ENCODE data around the gene XPR1.
"Not testable (repeated sequence)": the region's sequence is repeated elsewhere in the genome, so short reads cannot be mapped to it uniquely, and the experiment has no call there.

The XPR1 gene

DNA sequence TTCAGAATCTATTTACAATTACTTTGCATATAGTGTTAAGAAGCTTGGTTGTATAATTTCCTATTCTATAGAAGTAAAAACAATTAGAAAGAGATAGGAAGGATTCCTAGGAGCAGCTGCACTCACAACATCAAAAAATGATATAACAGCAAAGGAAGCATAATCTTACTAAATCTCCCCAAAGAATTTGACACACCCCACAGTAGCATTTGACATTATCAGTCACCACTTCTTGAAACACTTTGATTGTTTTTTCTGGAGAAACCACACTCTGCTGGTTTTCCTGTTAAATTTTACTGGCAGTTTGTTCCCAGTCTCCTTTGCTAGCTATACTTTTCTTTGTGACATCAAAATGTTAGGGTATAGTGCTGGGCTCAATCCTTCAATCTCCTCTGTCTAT lies 180.1 kb downstream of the XPR1 start:
- Histone ChIP-seq H3K4me3 (no peak overlapping the region), H3K27ac (no peak overlapping the region)

DNA sequence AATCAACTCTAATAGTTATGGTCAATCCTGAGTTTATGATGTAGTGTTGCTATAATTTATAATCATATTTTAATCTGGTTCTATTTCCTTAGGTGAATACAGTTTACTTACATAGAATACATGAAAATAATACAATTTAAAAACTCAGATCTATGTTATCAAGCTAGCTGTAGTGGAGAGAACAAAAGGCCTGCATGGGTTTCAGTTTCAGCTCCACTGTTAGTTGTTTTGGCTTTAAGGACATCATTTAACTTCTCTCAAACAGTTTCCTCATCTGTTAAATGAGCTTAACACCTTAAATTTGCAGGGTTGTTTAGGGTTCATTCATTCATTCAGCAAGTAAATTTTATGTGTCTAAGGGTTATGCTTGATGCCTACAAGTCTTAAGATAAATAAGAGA lies 182.4 kb downstream of the XPR1 start:
- Histone ChIP-seq H3K27ac (no peak overlapping the region), H3K4me3 (no peak overlapping the region)

DNA sequence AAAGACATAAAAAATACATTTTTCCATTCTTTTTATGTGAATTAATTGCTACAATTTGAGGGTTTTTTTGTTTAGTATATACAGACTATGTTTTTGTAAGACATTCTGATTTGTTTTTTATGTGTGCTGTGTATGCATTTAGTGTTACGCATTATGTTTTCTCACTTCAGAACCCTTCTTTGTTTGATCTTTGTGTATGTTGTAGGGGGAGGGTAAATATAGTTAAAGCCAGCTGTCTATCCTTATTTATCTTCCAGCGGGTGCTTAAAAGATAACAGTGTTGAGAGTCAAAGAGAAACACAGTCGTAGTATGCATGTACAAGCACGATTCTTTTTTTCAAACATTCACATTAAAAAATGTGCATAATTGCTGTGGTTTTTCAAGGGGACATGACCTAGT lies 183.4 kb downstream of the XPR1 start:
- Histone ChIP-seq H3K4me3 (no peak overlapping the region), H3K27ac (no peak overlapping the region)

DNA sequence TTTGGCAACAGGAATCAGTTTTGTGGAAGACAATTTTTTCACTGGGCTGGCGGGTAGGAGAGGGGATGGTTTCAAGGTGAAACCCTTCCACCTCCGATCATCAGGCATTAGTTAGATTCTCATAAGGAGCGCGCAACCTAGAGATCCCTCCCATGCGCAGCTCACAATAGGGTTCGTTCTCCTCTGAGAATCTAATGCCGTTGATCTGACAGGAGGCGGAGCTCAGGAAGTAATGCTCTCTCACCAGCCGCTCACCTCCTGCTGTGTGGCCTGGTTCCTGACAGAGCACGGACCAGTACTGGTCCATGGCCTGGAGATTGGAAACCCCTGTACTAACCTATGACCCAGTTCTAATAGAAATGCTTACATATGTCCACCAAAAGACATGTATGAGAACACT lies 184.3 kb downstream of the XPR1 start:
- no peak overlapping the region for H3K4me3 ChIP-seq
- no peak overlapping the region for H3K27ac ChIP-seq

DNA sequence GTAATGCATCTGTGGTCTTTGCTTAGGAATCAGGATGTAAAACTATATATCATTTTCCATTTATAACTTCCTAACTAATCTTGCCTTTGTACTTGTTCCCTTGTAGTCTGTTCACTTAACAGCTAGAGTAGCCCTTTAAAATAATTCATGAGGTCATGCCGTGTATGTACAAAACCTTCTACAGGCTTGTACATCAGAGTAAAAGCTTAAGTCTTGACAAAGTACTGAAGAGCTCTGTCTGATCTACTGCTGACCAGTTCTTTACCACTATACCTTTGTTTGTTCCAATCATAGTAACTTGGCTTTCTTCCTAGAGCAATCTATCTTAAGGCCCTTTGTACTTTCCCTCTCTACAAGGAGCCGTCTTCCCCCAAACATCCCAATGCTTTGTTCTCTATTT lies 190.1 kb downstream of the XPR1 start:
- H3K4me3 ChIP-seq = no peak overlapping the region
- H3K27ac ChIP-seq = no peak overlapping the region

DNA sequence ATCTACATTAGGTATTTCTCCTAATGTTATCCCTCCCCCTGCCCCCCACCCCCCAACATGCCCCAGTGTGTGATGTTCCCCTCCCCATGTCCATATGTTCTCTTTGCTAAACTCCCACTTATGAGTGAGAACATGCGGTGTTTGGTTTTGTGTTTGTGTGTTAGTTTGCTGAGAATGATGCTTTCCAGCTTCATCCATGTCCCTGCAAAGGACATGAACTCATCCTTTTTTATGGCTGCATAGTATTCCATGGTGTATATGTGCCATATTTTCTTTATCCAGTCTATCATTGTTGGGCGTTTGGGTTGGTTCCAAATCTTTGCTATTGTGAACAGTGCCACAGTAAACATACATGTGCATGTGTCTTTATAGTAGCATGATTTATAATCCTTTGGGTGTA lies 199.7 kb downstream of the XPR1 start:
- not testable (repeated sequence) for H3K4me3 ChIP-seq, H3K27ac ChIP-seq

DNA sequence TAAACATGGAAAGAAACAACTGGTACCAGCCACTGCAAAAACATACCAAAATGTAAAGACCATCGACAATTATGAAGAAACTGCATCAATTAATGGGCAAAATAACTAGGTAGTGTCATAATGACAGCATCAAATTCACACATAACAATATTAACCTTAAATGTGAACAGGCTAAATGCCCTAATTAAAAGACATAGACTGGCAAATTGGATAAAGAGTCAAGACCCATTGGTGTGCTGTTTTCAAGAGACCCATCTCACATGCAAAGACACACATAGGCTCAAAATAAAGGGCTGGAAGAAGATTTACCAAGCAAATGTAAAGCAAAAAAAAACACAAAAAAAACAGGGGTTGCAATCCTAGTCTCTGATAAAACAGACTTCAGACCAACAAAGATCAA lies 201.4 kb downstream of the XPR1 start:
- H3K4me3 ChIP-seq = not testable (repeated sequence)

DNA sequence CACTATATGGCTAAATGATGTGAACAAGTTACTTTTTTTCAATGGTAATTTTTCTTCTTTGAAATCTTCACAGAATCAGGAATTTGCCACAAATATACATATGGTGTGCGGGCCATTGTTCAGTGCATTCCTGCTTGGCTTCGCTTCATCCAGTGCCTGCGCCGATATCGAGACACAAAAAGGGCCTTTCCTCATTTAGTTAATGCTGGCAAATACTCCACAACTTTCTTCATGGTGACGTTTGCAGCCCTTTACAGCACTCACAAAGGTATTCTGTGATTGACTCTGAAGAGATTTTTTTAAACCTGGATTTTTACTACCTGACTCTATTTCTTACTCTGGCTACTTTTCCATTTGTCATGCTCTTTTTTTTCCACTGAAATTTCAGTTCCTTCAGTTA lies 204.6 kb downstream of the XPR1 start:
- Histone ChIP-seq H3K4me3 (no peak overlapping the region), H3K27ac (no peak overlapping the region)

More for the DNA sequence above, 201.4 kb downstream of the XPR1 start:
- H3K27ac ChIP-seq = not testable (repeated sequence)

DNA sequence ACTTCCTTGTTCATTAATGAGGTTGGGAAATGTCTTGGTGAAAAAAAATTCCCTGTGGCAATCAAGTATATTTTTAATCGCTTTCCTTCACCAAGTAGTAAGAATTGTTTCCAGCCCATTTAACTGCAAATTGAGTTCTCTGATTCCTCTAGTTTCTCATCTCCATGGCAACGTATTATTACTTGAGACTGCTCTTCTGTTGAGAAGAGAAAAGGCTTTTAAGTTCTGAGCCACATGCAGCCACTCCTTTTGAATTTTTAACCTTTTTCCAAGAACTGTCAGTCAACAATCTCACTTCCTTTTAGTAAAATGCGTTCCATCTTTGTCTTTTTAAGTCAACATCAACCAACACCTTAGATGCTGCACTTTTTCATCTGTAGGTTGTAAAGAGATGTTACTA lies 205.2 kb downstream of the XPR1 start:
- no peak overlapping the region for H3K27ac ChIP-seq
- H3K4me3 ChIP-seq = no peak overlapping the region

DNA sequence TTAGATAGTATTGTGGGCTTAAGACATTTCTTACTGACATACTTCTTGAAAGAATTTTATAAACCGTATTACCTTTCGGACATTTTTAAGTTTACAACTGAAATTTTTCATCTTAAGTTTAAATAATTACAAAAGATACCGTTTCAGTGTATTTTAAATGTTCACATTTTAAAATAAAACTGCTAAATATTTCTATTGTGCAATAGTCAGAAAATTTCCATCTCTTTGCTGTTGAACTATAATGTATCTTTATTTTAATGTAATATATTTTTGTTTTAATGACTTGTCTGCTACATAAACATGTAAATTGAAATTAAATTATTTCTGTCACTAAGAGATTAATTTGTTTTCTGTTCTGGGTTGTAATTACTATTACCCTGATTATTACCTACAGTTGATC lies 206.7 kb downstream of the XPR1 start:
- Histone ChIP-seq H3K27ac (no peak overlapping the region), H3K4me3 (no peak overlapping the region)

DNA sequence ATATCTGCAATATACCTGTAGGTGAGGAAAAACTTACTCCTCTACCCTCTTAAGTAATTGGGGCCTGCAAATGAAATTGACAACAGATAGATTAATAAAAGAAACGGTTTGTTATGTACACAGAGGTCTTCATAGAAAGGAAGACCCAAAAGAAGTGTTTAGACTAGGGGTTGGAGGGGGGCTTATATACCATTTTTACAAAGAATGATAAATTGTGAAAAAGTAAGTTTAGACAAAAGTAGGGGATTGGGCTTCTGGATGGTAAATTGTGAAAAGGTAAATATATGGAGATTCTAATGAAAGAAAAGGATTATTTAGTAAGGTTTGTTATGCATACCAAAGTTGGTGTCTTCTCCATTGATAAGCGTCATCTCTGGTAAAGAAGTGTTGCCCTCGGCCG lies 207.7 kb downstream of the XPR1 start:
- no peak overlapping the region for H3K4me3 ChIP-seq
- H3K27ac ChIP-seq = no peak overlapping the region

DNA sequence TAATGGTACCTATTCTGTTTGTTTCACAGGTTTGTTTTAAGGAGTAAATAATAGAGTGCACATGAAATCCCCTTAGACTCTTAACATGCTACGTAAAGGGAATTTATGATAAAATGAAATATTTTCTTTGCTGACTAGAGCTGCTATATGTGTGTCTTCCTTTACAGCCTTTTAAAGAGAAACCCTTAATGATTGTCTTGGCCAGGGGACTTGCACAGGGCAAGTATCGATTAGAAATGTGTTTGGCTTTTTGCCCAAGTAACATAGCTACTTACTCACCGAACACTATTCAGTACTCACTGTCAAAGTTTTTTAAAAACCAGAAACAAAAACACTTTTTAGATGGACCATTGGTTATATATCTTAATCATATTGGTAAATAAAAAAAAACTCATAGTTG lies 209.6 kb downstream of the XPR1 start:
- H3K27ac ChIP-seq = no peak overlapping the region
- no peak overlapping the region for H3K4me3 ChIP-seq

DNA sequence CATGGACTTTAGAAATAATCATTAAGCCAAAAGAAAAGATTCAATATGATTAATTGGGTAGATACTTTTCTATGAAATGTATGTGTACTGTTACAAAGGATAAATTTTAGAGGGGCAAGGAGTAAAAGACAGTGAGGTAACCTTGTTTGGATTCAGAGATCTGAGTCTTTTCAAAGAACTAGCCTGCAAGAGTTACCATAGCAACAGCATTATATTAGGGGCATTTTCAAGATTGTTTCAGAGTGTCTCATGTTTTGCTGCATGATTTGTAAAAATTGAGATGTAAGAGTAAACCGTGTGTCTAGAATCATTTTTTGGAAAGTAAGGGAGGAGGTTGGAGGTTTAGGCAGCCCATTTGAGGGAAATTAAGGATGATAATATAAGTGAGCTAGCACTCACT lies 210.2 kb downstream of the XPR1 start:
- Histone ChIP-seq H3K27ac (peak overlapping the region in 1 of 21 experiments; percentile 6), H3K4me3 (no peak overlapping the region)

DNA sequence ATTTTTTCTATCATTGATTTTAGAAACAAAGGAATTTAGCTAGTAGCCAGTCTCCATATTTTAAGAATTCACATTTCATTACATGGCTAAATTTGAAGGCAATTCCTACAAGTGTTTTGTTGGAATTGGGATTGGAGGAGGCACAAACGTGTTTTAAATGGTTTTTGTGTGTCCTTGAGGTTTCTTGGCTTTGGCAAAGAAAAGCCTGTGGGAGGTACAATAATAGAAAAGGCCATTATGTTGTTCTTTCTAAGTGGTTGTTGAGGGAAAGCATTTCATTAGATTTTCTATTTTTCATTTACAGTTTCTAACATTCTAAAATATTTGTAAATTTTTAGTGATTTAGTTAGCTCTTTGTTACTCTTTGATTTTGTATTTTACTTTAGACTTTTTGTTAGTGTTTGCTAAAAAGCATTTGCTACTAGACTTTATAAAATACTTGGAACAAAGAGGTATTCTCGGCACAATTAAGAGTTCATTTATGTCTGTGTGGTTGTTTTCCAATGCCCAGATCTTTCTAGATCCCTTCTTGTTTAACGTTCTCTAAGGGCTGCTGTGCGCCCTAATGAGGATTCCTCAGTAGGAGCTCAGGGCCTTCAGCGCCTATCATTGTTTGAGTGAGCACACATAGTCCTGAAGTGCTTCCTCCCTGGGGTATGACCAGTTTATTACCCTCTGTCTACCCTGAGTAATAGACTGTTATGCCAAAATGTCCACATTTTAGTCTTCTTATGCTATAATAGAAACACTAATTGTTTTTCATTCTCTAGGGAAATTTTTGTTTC lies 210.9 kb downstream of the XPR1 start:
- Histone ChIP-seq H3K27ac (peak overlapping the region in 1 of 21 experiments; percentile 6), H3K4me3 (no peak overlapping the region)

DNA sequence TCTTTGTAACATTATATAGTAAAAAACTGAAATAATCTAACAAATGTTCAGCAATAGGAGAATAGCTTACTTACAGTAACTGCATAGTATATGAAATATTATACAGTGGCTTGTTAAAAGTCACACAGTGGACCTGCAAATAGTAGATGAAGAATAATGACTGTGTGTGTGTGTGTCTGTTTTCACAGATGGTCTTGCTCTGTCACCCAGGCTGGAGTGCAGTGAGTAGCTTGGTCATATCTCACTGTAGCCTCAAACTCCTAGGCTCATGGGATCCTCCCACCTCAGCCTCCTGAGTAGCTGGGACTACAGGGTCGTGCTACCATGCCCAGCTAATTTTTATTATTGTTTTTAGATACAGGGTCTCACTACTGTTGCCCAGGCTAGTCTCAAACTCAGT lies 213.5 kb downstream of the XPR1 start:
- Histone ChIP-seq H3K27ac (no peak overlapping the region), H3K4me3 (no peak overlapping the region)

DNA sequence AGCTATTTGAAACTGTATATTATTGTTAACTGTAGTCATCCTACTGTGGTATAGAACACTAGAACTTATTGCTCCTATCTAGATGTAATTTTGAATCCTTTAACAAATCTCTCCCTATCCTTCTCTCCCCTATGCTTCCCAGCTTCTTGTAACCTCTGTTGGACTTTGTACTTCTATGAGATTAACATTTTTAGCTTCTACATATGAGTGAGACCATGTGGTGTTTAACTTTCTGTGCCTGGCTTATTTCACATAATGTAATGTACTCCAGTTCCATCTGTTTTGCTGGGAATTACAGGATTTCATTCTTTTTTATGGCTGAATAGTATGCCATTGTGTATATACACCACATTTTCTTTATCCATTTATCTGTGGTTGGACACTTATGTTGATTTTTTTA lies 216.4 kb downstream of the XPR1 start:
- H3K27ac ChIP-seq = no peak overlapping the region
- H3K4me3 ChIP-seq = no peak overlapping the region

DNA sequence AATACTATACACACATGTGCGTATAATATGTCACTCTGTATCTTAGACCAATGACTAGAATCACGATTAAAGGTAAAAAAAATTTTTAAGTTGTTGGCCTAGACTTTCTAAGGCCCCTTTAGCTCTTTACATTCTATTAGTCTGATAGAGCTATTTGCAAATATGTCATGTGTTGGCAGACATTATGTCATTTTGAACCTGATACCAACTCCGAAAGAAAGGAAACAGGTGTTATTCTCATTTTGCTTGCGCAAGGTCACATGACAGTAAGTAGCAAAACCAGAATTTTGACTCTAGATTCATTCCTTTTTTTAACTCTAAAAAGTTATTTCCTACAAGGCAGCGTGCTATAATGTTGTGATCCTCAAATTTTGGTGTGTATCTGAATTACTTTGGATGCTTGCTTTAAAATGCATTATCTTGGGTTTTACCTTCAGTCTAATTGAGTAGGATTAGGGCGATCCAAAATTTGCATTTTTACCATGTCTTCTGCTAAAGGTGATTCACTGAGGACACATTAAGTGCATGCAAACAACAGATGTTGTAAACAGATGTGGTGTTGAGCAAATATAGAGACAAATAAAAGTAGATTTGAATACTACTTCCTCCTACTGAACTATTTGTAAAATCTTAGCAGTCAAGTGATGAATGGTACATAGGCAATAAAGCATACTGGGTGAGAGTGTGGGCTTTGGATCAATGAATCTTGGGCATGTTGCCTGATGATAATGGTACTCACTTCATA lies 217.4 kb downstream of the XPR1 start:
- H3K4me3 ChIP-seq = no peak overlapping the region
- H3K27ac ChIP-seq = no peak overlapping the region

DNA sequence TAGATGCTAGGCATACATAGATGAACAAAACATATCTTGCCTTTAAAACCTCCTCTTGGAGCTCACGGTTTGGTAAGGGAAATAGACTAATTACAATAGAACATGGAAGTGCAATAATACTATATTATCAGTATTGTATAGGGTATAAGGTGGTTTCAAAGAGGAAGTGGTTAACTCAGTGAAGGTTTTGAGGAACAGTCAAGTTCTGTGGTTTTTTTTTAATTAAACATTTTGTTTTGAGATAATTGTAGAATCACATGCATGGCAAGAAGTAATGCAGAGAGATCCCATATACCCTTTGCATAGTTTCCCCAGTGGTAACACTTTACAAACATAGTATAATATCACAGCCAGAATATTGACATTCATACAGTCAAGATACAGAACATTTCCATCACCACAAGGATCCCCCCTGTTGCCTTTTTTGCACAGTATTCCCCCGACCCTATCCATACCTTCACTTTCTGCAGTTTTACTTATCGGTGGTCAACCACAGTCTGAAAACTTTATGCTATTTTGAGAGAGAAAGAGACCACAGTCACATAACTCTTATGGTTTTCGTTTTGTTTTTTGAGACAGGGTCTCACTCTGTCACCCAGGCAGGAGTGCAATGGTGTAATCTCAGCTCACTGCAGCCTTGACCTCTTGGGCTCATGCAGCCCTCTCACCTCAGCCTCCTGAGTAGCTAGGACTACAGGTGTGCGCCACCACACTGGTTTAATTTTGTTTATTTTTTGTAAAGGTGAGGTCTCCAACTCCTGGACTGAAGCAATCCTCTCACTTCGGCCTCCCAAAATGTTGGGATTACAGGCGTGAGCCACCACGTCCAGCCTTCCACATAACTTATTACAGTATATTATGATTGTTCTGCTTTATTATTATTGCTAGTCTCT lies 220.4 kb downstream of the XPR1 start:
- Histone ChIP-seq H3K4me3 (no peak overlapping the region), H3K27ac (no peak overlapping the region)

DNA sequence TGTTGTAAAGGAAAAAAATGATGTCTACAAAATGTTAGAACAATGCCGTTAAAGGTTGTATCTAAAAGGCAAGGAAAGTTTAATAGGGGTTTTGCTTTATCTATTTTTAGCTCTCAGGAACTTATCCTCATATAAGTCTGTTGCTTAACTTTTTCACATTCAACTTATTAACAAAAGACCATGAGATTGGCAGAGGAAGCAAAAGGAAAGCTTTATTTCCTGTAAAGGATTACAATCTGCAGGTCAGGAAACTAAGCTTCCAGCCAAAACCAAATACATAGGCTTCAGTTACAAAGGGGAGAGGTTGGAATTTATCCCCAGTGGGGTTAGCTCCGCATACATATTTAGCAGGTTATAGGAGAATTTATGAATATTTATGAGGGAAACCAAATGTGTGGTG lies 222.2 kb downstream of the XPR1 start:
- H3K27ac ChIP-seq = no peak overlapping the region
- no peak overlapping the region for H3K4me3 ChIP-seq

DNA sequence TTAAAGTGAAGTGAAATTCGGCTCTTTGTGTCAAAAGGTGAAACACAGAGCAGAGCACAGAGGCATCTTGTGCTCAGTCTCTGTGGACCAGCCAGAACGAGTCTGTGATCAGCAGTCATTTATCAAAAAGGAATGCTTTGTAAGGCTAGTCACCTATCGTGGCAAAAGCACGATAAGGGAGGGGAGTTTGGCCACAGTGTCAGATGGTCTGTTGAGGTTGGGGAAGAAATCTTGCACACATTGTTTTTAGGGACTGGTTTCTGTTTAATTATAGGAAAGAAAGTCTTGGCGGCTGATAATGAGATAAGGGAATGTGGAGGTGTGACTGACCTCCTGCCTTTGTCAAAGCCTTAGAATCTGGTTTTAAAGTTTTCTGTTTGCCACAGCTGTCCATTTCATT lies 222.6 kb downstream of the XPR1 start:
- Histone ChIP-seq H3K27ac (no peak overlapping the region), H3K4me3 (no peak overlapping the region)

Measured in skin epidermis (tissue), 12 donors.